CD4-positive, alpha-beta memory T cell (primary cell): ENCODE measurements around the gene LRP1B. TPM values are rescaled to one million over a fixed set of nuclear protein-coding genes. Genes with fewer than 3 reads are reported as not detected.

Source experiments
- CTCF ChIA-PET: fragments of 350-600 bp; sonication (Branson Sonifier 250); formaldehyde crosslinking; loops from one replicate; lab custom pipeline; 2021; ENCODE audit warnings: inconsistent platforms; ENCODE audit not compliant: partially characterized antibody; lab: Charles Lee
- POLR2A ChIA-PET: fragments of 350-600 bp; sonication (Branson Sonifier 250); formaldehyde crosslinking; loops from one replicate; lab custom pipeline; 2021; ENCODE audit not compliant: partially characterized antibody; lab: Charles Lee
- DNase-seq, 5 donors: peaks; one replicate each; pipeline versions ENCODE4 v3.0.0 to v3.0.0-alpha.2; 2020 to 2022; ENCODE audit warnings: mixed read lengths in 1 of 5
- H3K27ac ChIP-seq: one replicate; pipeline ENCODE4 v1.7.0; 2013; ENCODE audit warnings: low read depth, low read length
- H3K27me3 ChIP-seq: 2 replicates; pipeline ENCODE4 v1.7.0; 2013; ENCODE audit warnings: mild to moderate bottlenecking, low read length, moderate library complexity; ENCODE audit not compliant: insufficient read depth
- H3K36me3 ChIP-seq: 2 replicates; pipeline ENCODE4 v1.7.0; 2013; ENCODE audit warnings: mild to moderate bottlenecking, low read length, moderate library complexity; ENCODE audit not compliant: insufficient read depth
- H3K4me1 ChIP-seq: 2 replicates; pipeline ENCODE4 v1.7.0; 2013; ENCODE audit warnings: mild to moderate bottlenecking, low read length, moderate library complexity; ENCODE audit not compliant: insufficient read depth
- H3K4me3 ChIP-seq, 2 donors: one replicate each; pipeline ENCODE4 v1.7.0; 2013; ENCODE audit warnings: low read length in 2 of 2, mild to moderate bottlenecking in 1 of 2
- H3K9me3 ChIP-seq, 2 donors: one replicate each; pipeline ENCODE4 v1.7.0; 2013; ENCODE audit warnings: low read length in 2 of 2, control low read depth in 1 of 2; ENCODE audit not compliant: control insufficient read depth in 1 of 2
- H3K27ac Mint-ChIP-seq, 7 donors: one replicate each; pipeline ENCODE4 v1.8.0; 2020 to 2021; ENCODE audit warnings: mixed read lengths in 7 of 7, mild to moderate bottlenecking in 6 of 7, inconsistent platforms in 3 of 7, moderate library complexity in 3 of 7
- H3K27me3 Mint-ChIP-seq, 2 donors: one replicate each; pipeline ENCODE4 v1.8.0; 2020 to 2021; ENCODE audit warnings: mixed read lengths in 2 of 2
- H3K36me3 Mint-ChIP-seq, 2 donors: one replicate each; pipeline ENCODE4 v1.8.0; 2020 to 2021; ENCODE audit warnings: mixed read lengths in 2 of 2, inconsistent platforms in 1 of 2, mild to moderate bottlenecking in 1 of 2
- H3K4me1 Mint-ChIP-seq, 4 donors: one replicate each; pipeline ENCODE4 v1.8.0; 2020 to 2021; ENCODE audit warnings: mixed read lengths in 4 of 4, mild to moderate bottlenecking in 1 of 4
- H3K4me3 Mint-ChIP-seq, 8 donors: one replicate each; pipeline ENCODE4 v1.8.0; 2020 to 2021; ENCODE audit warnings: mixed read lengths in 8 of 8, mild to moderate bottlenecking in 7 of 8, moderate library complexity in 6 of 8, inconsistent platforms in 3 of 8
- H3K9me3 Mint-ChIP-seq, 8 donors: one replicate each; pipeline ENCODE4 v1.8.0; 2020 to 2021; ENCODE audit warnings: mixed read lengths in 8 of 8, mild to moderate bottlenecking in 5 of 8, inconsistent platforms in 3 of 8, moderate library complexity in 1 of 8
- intact Hi-C: fragments of 100-400 bp; cut with micrococcal nuclease; formaldehyde crosslinking; loops from one replicate; pipeline ENCODE4 v1.15.1; 2023
- polyA plus RNA-seq, 2 donors: library from polyadenylated mRNA; unstranded; fragments of 300-500 nt; fragmentation: Illumina TruSeq; gene quantifications; one replicate each; pipeline ENCODE4 v1.2.3, GENCODE V29; 2021
- total RNA-seq, 2 experiments: library from RNA; stranded (reverse); gene quantifications; one replicate each; pipeline ENCODE4 v1.2.3, GENCODE V29; 2021

Gene LRP1B
- total and polyA plus RNA-seq, 4 experiments from 2014 or later = not detected

DNA sequence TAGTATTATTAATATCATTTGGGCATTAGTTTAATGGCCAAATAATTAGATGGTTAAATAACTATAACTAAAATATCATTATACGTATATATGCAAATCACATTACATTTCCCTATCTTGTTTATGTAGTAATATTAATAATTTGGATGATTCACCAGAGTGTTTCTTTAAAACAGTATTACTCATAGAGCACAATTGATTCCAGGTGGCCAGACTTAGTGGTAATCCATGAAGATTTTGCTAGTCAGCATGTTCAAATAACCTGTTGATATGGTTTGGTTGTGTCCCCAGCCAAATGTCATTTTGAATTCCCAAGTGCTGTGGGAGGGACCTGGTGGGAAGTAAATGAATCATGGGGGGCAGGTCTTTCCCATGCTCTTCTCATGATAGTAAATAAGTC, 782.3 kb downstream of the LRP1B start:
- Mint-ChIP-seq H3K27me3 (no peaks in the 10 kb centered on the region), H3K4me3 (no peak overlapping the region), H3K9me3 (peaks cover 0 to 36% (median 10%) of the 10 kb centered on the region in 8 donors), H3K4me1 (no peaks in the 10 kb centered on the region), H3K36me3 (no peaks in the 10 kb centered on the region), H3K27ac (no peak overlapping the region)
- no peaks in the 10 kb centered on the region for H3K4me1 ChIP-seq
- H3K4me3 ChIP-seq = no peak overlapping the region
- H3K9me3 ChIP-seq = no peaks in the 10 kb centered on the region
- no peak for DNase-seq
- CTCF ChIA-PET = no interaction called here
- POLR2A ChIA-PET = no interaction called here
- no peaks in the 10 kb centered on the region for H3K36me3 ChIP-seq
- H3K27ac ChIP-seq = no peak overlapping the region
- no peaks in the 10 kb centered on the region for H3K27me3 ChIP-seq
- intact Hi-C loops = no loop called here

GRCh38 chr2:141341444-141341843, 789.4 kb downstream of the LRP1B start:
- H3K4me3 Mint-ChIP-seq = no peak overlapping the region
- intact Hi-C loops = no loop called here
- H3K27me3 Mint-ChIP-seq = no peaks in the 10 kb centered on the region
- H3K36me3 ChIP-seq = no peaks in the 10 kb centered on the region
- CTCF ChIA-PET = no interaction called here
- H3K4me1 Mint-ChIP-seq = no peaks in the 10 kb centered on the region
- H3K27ac ChIP-seq = no peak overlapping the region
- H3K27me3 ChIP-seq = no peaks in the 10 kb centered on the region
- DNase-seq = no peak
- H3K4me3 ChIP-seq = no peak overlapping the region
- POLR2A ChIA-PET = no interaction called here
- no peaks in the 10 kb centered on the region for H3K4me1 ChIP-seq
- H3K27ac Mint-ChIP-seq = no peak overlapping the region
- H3K36me3 Mint-ChIP-seq = no peaks in the 10 kb centered on the region
- no peaks in the 10 kb centered on the region for H3K9me3 ChIP-seq
- H3K9me3 Mint-ChIP-seq = peaks cover 0 to 28% (median 17%) of the 10 kb centered on the region in 8 donors

- H3K27ac ChIP-seq = no peak overlapping the region
- no peaks in the 10 kb centered on the region for H3K36me3 ChIP-seq
- H3K27me3 ChIP-seq = no peaks in the 10 kb centered on the region
- no peaks in the 10 kb centered on the region for H3K9me3 ChIP-seq
- no peak overlapping the region for H3K4me3 ChIP-seq
- Mint-ChIP-seq H3K27ac (no peak overlapping the region), H3K9me3 (peaks cover 2 to 25% (median 5%) of the 10 kb centered on the region in 8 donors), H3K36me3 (no peaks in the 10 kb centered on the region), H3K4me1 (no peaks in the 10 kb centered on the region), H3K27me3 (no peaks in the 10 kb centered on the region), H3K4me3 (no peak overlapping the region)
- CTCF ChIA-PET = interaction anchor here (0.5 kb wide), 1 partner anchor 421 kb away, joined by 3 read pairs; no protein-coding TSS in a partner anchor
- DNase-seq = no peak
- POLR2A ChIA-PET = no interaction called here
- intact Hi-C loops = no loop called here
- no peaks in the 10 kb centered on the region for H3K4me1 ChIP-seq
These were observed 799.7 kb downstream of the LRP1B start for GRCh38 chr2:141331127-141331526.

GRCh38 chr2:141329964-141330363, 800.9 kb downstream of the LRP1B start:
- DNase-seq = no peak
- intact Hi-C loops = no loop called here
- Mint-ChIP-seq H3K36me3 (no peaks in the 10 kb centered on the region), H3K27ac (no peak overlapping the region), H3K27me3 (no peaks in the 10 kb centered on the region), H3K4me3 (no peak overlapping the region), H3K9me3 (peaks cover 0 to 24% (median 5%) of the 10 kb centered on the region in 8 donors), H3K4me1 (no peaks in the 10 kb centered on the region)
- no peaks in the 10 kb centered on the region for H3K9me3 ChIP-seq
- POLR2A ChIA-PET = no interaction called here
- no peak overlapping the region for H3K4me3 ChIP-seq
- no peaks in the 10 kb centered on the region for H3K36me3 ChIP-seq
- no peaks in the 10 kb centered on the region for H3K4me1 ChIP-seq
- no peak overlapping the region for H3K27ac ChIP-seq
- no peaks in the 10 kb centered on the region for H3K27me3 ChIP-seq
- CTCF ChIA-PET = no interaction called here

GRCh38 chr2:141323571-141323970, 807.2 kb downstream of the LRP1B start:
- Mint-ChIP-seq H3K9me3 (peaks cover 3 to 21% (median 11%) of the 10 kb centered on the region in 8 donors), H3K4me1 (no peaks in the 10 kb centered on the region), H3K27me3 (no peaks in the 10 kb centered on the region), H3K27ac (no peak overlapping the region), H3K36me3 (no peaks in the 10 kb centered on the region), H3K4me3 (no peak overlapping the region)
- intact Hi-C loops = no loop called here
- CTCF ChIA-PET = no interaction called here
- POLR2A ChIA-PET = no interaction called here
- no peak overlapping the region for H3K4me3 ChIP-seq
- H3K36me3 ChIP-seq = no peaks in the 10 kb centered on the region
- no peaks in the 10 kb centered on the region for H3K4me1 ChIP-seq
- peaks cover 0 to 4% of the 10 kb centered on the region in 2 donors for H3K9me3 ChIP-seq
- H3K27me3 ChIP-seq = no peaks in the 10 kb centered on the region
- no peak for DNase-seq
- no peak overlapping the region for H3K27ac ChIP-seq

- Histone ChIP-seq H3K4me1 (no peaks in the 10 kb centered on the region), H3K9me3 (no peaks in the 10 kb centered on the region), H3K4me3 (no peak overlapping the region), H3K36me3 (no peaks in the 10 kb centered on the region), H3K27ac (no peak overlapping the region), H3K27me3 (no peaks in the 10 kb centered on the region)
- ChIA-PET CTCF (no interaction called here), POLR2A (no interaction called here)
- DNase-seq = no peak
- H3K36me3 Mint-ChIP-seq = no peaks in the 10 kb centered on the region
- no peak overlapping the region for H3K4me3 Mint-ChIP-seq
- no peaks in the 10 kb centered on the region for H3K27me3 Mint-ChIP-seq
- no peak overlapping the region for H3K27ac Mint-ChIP-seq
- intact Hi-C loops = no loop called here
- H3K4me1 Mint-ChIP-seq = no peaks in the 10 kb centered on the region
- H3K9me3 Mint-ChIP-seq = peaks cover 2 to 23% (median 10%) of the 10 kb centered on the region in 8 donors
These were observed 812.8 kb downstream of the LRP1B start for GRCh38 chr2:141317986-141318385.

DNA sequence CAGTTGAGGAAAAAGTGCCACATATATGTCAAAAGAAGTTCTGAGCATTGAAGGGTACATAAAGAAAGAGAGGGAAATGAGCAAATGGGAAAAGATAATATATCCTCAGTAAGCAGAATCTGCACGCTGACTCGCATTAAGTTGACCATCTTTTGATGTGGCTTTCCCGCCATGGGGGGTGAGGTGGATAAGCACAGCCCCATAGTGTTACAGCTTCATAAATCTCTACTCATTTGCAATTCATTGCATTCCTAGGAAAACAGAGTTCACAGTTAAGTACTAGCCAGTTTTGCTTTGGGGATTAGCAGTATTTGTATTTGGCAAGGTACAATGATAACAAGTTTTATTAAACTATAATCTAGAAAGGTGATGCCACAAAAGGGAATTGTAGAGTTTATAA, 814.2 kb downstream of the LRP1B start:
- no peak overlapping the region for H3K4me3 ChIP-seq
- H3K4me1 ChIP-seq = no peaks in the 10 kb centered on the region
- Mint-ChIP-seq H3K4me3 (no peak overlapping the region), H3K36me3 (no peaks in the 10 kb centered on the region), H3K4me1 (no peaks in the 10 kb centered on the region), H3K27me3 (no peaks in the 10 kb centered on the region), H3K27ac (no peak overlapping the region), H3K9me3 (peaks cover 0 to 16% (median 8%) of the 10 kb centered on the region in 8 donors)
- no peak for DNase-seq
- ChIA-PET POLR2A (no interaction called here), CTCF (no interaction called here)
- H3K27me3 ChIP-seq = no peaks in the 10 kb centered on the region
- intact Hi-C loops = no loop called here
- no peaks in the 10 kb centered on the region for H3K36me3 ChIP-seq
- H3K9me3 ChIP-seq = no peaks in the 10 kb centered on the region
- no peak overlapping the region for H3K27ac ChIP-seq

DNA sequence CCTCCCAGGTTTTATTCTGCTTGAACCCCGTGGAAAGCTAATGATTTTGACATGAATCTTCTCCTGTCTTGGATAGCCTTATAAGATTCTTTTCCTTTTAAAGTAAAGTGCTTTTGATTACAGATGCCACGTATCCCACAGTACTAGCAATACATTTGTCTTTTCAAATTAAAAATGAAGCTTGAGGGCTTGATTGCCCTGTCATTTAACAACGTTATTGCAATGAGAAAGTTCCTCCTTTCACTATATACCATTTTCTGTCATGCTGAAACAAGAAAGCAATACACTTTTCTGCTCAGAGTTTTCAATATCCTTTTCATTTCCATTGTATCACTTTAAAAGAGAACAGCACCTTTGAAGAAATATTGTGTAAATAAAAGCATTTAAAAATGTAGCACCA, 814.7 kb downstream of the LRP1B start:
- no peaks in the 10 kb centered on the region for H3K36me3 Mint-ChIP-seq
- no peaks in the 10 kb centered on the region for H3K4me1 Mint-ChIP-seq
- intact Hi-C loops = no loop called here
- peaks cover 0 to 16% (median 7%) of the 10 kb centered on the region in 8 donors for H3K9me3 Mint-ChIP-seq
- no peak for DNase-seq
- Histone ChIP-seq H3K36me3 (no peaks in the 10 kb centered on the region), H3K9me3 (no peaks in the 10 kb centered on the region), H3K4me3 (no peak overlapping the region), H3K27me3 (no peaks in the 10 kb centered on the region), H3K27ac (no peak overlapping the region), H3K4me1 (no peaks in the 10 kb centered on the region)
- ChIA-PET POLR2A (no interaction called here), CTCF (no interaction called here)
- H3K4me3 Mint-ChIP-seq = no peak overlapping the region
- H3K27ac Mint-ChIP-seq = no peak overlapping the region
- no peaks in the 10 kb centered on the region for H3K27me3 Mint-ChIP-seq
